ENCODE measurements around the gene CHID1. TPM values are rescaled to one million over a fixed set of nuclear protein-coding genes. Genes with fewer than 3 reads are reported as not detected.
A peak's percentile ranks its signal among the peaks of the same experiment; 100 is the strongest.

Gene CHID1
- total and polyA plus RNA-seq, 2 donors: 17.8 to 35.7 TPM

DNA sequence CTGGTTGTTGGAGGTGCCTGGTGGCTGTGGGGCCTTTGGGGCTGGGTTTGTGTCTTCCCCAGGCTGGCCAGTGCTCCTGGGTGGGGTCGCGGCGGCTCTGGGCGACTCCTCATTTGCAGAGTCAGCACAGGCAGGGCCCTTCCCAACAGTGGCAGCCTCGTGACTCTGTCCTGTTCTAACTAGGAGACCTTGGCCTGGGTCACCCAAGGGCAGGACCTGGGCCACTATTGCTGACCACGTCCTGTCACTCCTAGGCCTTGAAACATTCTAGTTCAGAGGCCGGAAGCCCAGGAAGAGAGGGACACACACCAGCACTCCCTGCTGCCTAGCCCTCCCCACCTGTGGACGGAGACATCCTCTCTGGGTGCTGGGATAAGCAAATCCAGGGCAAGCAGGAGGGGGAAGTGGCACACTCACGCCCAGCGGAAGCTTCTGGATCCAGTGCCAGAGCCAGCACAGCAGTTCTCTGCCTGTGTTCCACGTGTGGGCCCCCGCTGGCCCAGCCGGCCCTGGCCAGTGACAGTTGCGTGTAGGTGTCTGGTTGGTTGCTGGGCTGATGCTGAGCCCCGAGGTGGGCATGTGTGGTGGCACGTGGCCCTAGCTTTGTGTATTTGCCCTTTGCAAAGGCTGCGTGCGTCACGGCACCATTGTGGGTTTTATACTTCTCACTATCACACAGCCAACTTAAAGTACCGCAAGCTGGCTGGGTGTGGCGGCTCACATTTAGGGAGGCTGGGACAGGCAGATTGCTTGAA lies 4.3 kb upstream of the CHID1 start:
- Histone ChIP-seq H3K27me3 (ENCODE audit: control insufficient read depth in 2 of 2, insufficient read depth in 1 of 2, low read length in 1 of 2) (peaks cover 0 to 3% of the 10 kb centered on the region in 2 donors), H3K4me1 (ENCODE audit: control insufficient read depth in 2 of 2, insufficient read depth in 2 of 2, low read length in 2 of 2) (peaks cover 7 to 11% of the 10 kb centered on the region in 2 donors), H3K9me3 (ENCODE audit: control insufficient read depth in 2 of 2, insufficient read depth in 1 of 2, low read length in 1 of 2) (no peaks in the 10 kb centered on the region), H3K27ac (ENCODE audit: low read depth in 1 of 2, low read length in 1 of 2) (no peak overlapping the region), H3K36me3 (ENCODE audit: control insufficient read depth in 2 of 2, insufficient read depth in 2 of 2, low read length in 1 of 2) (no peaks in the 10 kb centered on the region), H3K4me3 (ENCODE audit: low read length in 2 of 2) (no peak overlapping the region)
- WGBS: 95% methylated on average over 21 of the region's 21 CpGs
- DNase-seq (ENCODE audit: low read depth in 6 of 9, low spot score in 9 of 9): no peak

DNA sequence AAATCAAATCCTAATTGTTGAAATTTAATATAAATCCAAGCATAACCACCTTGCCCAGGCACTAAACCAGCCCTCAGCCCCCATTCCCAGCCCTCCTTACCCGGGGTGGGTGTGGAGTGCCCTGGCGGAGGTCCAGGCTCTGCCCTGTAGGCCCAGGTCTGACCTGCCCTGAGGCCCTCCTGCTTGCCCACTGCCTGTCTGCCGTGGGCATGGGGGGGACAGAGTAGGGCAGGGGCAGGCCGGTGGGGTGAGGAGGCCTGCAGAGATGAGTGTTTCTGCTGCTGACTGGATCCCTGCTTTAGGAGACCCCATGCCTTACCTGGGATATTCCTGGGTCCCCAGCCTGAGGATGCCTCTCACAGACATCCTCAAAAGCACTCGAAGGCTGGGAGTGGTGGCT lies 3.6 kb upstream of the CHID1 start:
- Histone ChIP-seq H3K9me3 (ENCODE audit: control insufficient read depth in 2 of 2, insufficient read depth in 1 of 2, low read length in 1 of 2) (no peaks in the 10 kb centered on the region), H3K27me3 (ENCODE audit: control insufficient read depth in 2 of 2, insufficient read depth in 1 of 2, low read length in 1 of 2) (peaks cover 0 to 3% of the 10 kb centered on the region in 2 donors), H3K4me3 (ENCODE audit: low read length in 2 of 2) (no peak overlapping the region), H3K4me1 (ENCODE audit: control insufficient read depth in 2 of 2, insufficient read depth in 2 of 2, low read length in 2 of 2) (peaks cover 12 to 15% of the 10 kb centered on the region in 2 donors), H3K36me3 (ENCODE audit: control insufficient read depth in 2 of 2, insufficient read depth in 2 of 2, low read length in 1 of 2) (no peaks in the 10 kb centered on the region), H3K27ac (ENCODE audit: low read depth in 1 of 2, low read length in 1 of 2) (peak overlapping the region in 1 of 2 donors; percentile 5)
- no peak for DNase-seq (ENCODE audit: low read depth in 6 of 9, low spot score in 9 of 9)
- WGBS: 84% methylated on average over 5 of the region's 5 CpGs

DNA sequence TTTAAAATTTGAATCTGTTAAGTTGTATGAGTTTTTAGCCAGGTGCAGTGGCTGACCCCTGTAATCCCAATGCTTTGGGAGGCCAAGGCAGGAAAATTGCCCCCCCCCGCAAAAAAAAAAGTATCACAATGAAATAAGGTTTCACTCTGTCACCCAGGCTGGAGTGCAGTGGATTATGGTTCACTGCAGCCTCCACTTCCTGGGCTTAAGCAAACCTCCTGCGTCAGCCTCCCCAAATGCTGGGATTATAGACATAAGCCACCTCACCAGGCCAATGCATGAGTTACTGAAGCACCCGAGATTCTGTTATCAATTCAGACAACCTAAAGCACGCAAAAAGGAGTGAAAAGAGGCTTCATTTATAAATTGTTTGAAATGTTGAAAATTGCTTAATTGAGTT lies 2.4 kb upstream of the CHID1 start:
- Histone ChIP-seq H3K27me3 (ENCODE audit: control insufficient read depth in 2 of 2, insufficient read depth in 1 of 2, low read length in 1 of 2) (peaks cover 0 to 3% of the 10 kb centered on the region in 2 donors), H3K4me3 (ENCODE audit: low read length in 2 of 2) (no peak overlapping the region), H3K36me3 (ENCODE audit: control insufficient read depth in 2 of 2, insufficient read depth in 2 of 2, low read length in 1 of 2) (no peaks in the 10 kb centered on the region), H3K27ac (ENCODE audit: low read depth in 1 of 2, low read length in 1 of 2) (no peak overlapping the region), H3K4me1 (ENCODE audit: control insufficient read depth in 2 of 2, insufficient read depth in 2 of 2, low read length in 2 of 2) (peaks cover 13 to 15% of the 10 kb centered on the region in 2 donors), H3K9me3 (ENCODE audit: control insufficient read depth in 2 of 2, insufficient read depth in 1 of 2, low read length in 1 of 2) (no peaks in the 10 kb centered on the region)
- DNase-seq (ENCODE audit: low read depth in 6 of 9, low spot score in 9 of 9): no peak
- 97% methylated on average over 4 of the region's 4 CpGs for WGBS

DNA sequence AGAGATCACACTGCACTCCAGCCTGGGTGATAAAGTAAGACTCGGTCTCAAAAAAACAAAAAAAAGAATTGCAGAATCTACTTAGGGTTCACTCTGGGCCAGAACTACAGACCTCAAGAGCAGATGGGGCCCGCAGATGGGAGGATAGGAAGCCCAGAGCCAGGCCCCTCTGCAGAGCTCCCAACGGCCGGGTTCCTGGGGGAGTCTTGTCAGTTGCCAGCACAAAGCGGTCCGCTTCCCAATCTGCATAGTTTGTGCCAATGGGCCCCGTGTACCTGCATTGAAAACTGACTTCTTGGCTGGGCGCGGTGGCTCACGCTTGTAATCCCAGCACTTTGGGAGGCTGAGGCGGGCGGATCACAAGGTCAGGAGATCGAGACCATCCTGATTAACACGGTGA lies 1.7 kb upstream of the CHID1 start:
- Histone ChIP-seq H3K9me3 (ENCODE audit: control insufficient read depth in 2 of 2, insufficient read depth in 1 of 2, low read length in 1 of 2) (no peaks in the 10 kb centered on the region), H3K27ac (ENCODE audit: low read depth in 1 of 2, low read length in 1 of 2) (no peak overlapping the region), H3K36me3 (ENCODE audit: control insufficient read depth in 2 of 2, insufficient read depth in 2 of 2, low read length in 1 of 2) (peaks cover 0 to 4% of the 10 kb centered on the region in 2 donors)

GRCh38 chr11:911890-912219 lies 1.2 kb upstream of the CHID1 start:
- WGBS: 97% methylated on average over 11 of the region's 11 CpGs
- H3K27me3 ChIP-seq (ENCODE audit: control insufficient read depth in 2 of 2, insufficient read depth in 1 of 2, low read length in 1 of 2): peaks cover 0 to 3% of the 10 kb centered on the region in 2 donors
- peak overlapping the region in 1 of 2 donors; percentile 60 for H3K4me3 ChIP-seq (ENCODE audit: low read length in 2 of 2)
- no peak overlapping the region for H3K27ac ChIP-seq (ENCODE audit: low read depth in 1 of 2, low read length in 1 of 2)
- no peaks in the 10 kb centered on the region for H3K9me3 ChIP-seq (ENCODE audit: control insufficient read depth in 2 of 2, insufficient read depth in 1 of 2, low read length in 1 of 2)
- H3K36me3 ChIP-seq (ENCODE audit: control insufficient read depth in 2 of 2, insufficient read depth in 2 of 2, low read length in 1 of 2): peaks cover 0 to 4% of the 10 kb centered on the region in 2 donors
- peaks cover 15% of the 10 kb centered on the region in 2 donors for H3K4me1 ChIP-seq (ENCODE audit: control insufficient read depth in 2 of 2, insufficient read depth in 2 of 2, low read length in 2 of 2)
- no peak for DNase-seq (ENCODE audit: low read depth in 6 of 9, low spot score in 9 of 9)

More for the DNA sequence above, 1.7 kb upstream of the CHID1 start:
- peaks cover 15% of the 10 kb centered on the region in 2 donors for H3K4me1 ChIP-seq (ENCODE audit: control insufficient read depth in 2 of 2, insufficient read depth in 2 of 2, low read length in 2 of 2)
- 94% methylated on average over 14 of the region's 14 CpGs for WGBS
- no peak for DNase-seq (ENCODE audit: low read depth in 6 of 9, low spot score in 9 of 9)
- H3K4me3 ChIP-seq (ENCODE audit: low read length in 2 of 2): no peak overlapping the region
- peaks cover 0 to 3% of the 10 kb centered on the region in 2 donors for H3K27me3 ChIP-seq (ENCODE audit: control insufficient read depth in 2 of 2, insufficient read depth in 1 of 2, low read length in 1 of 2)

DNA sequence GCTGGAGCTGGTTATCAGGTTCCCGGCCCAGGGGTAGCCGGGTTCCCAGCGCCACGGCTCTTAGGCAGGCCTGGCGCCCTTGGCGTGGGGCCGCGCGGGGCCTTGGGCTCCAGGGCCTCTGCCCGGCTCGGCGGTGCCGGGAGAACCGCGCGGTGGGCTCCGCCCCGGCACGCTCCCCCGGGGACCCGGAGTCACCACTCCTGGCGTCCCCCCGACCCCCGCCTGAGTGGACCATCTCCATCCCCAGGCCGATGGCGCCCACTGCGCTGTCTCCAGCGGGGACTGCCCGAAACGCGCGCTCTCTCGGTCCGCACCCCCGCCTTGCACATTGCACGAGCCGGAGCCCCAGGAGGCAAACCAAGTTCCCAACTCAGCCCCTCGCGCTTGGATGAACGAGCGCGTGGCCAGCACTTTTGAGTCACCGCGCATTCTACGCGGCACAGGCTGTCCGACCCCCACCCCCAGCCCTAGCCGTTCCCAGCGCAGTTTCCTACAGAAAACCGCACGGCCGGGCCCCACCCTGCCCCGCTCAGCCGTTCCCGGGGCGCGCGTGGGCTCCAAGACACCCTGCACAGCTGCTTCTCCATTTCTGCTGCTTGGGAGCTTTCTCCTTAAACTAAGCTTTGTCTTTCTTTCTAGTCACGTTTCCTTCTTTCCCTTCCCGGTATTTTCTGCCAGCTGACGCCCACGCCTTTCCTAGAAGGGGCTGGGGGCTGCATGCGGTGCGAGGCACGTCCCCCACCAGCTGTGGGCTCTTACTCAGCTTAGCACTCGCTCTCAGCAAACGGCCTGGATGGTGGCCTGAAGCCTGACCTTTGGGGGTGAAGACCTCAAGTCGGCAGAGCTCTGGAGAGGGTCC lies 650 bp upstream of the CHID1 start:
- WGBS: 3% methylated on average over 68 of the region's 68 CpGs
- H3K36me3 ChIP-seq (ENCODE audit: control insufficient read depth in 2 of 2, insufficient read depth in 2 of 2, low read length in 1 of 2): peaks cover 0 to 4% of the 10 kb centered on the region in 2 donors
- H3K27me3 ChIP-seq (ENCODE audit: control insufficient read depth in 2 of 2, insufficient read depth in 1 of 2, low read length in 1 of 2): peaks cover 0 to 3% of the 10 kb centered on the region in 2 donors
- H3K9me3 ChIP-seq (ENCODE audit: control insufficient read depth in 2 of 2, insufficient read depth in 1 of 2, low read length in 1 of 2): no peaks in the 10 kb centered on the region
- peak overlapping the region; percentile 53 to 74 for H3K27ac ChIP-seq (ENCODE audit: low read depth in 1 of 2, low read length in 1 of 2)
- peak in 1 of 9 donors; percentile 23 for DNase-seq (ENCODE audit: low read depth in 6 of 9, low spot score in 9 of 9)
- H3K4me3 ChIP-seq (ENCODE audit: low read length in 2 of 2): peak overlapping the region; percentile 60 to 62
- H3K4me1 ChIP-seq (ENCODE audit: control insufficient read depth in 2 of 2, insufficient read depth in 2 of 2, low read length in 2 of 2): peaks cover 15% of the 10 kb centered on the region in 2 donors

DNA sequence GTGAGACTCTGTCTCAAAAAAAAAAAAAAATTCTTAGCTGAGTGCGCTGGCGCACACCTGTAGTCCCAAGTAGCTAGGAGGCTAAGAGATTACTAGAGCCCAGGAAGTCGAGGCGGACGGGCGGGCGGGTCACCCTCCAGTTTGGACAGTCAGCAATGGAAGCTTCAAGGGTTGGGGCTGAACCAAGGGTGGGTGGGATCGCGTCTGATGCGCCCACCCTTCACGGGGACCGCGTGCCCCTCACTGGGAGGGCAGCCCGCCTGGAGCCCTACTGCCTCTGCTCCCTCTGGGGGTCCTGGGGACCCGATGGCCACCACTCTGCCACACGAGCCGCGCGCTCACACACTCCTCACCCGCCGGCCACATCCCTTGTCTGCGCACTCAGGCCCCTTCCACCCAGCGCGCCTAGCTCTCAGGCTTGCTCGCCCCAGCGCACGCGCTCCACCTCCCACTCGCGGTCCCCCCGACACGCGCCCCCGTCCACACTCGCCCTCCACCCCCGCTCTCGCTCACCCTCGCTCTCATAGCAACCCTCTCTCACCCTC lies 494 bp downstream of the CHID1 start:
- Histone ChIP-seq H3K4me3 (ENCODE audit: low read length in 2 of 2) (peak overlapping the region; percentile 62 to 66), H3K27me3 (ENCODE audit: control insufficient read depth in 2 of 2, insufficient read depth in 1 of 2, low read length in 1 of 2) (peaks cover 0 to 3% of the 10 kb centered on the region in 2 donors), H3K9me3 (ENCODE audit: control insufficient read depth in 2 of 2, insufficient read depth in 1 of 2, low read length in 1 of 2) (no peaks in the 10 kb centered on the region), H3K36me3 (ENCODE audit: control insufficient read depth in 2 of 2, insufficient read depth in 2 of 2, low read length in 1 of 2) (peaks cover 0 to 4% of the 10 kb centered on the region in 2 donors), H3K4me1 (ENCODE audit: control insufficient read depth in 2 of 2, insufficient read depth in 2 of 2, low read length in 2 of 2) (peaks cover 15% of the 10 kb centered on the region in 2 donors), H3K27ac (ENCODE audit: low read depth in 1 of 2, low read length in 1 of 2) (peak overlapping the region in 1 of 2 donors; percentile 44)
- WGBS: 4% methylated on average over 38 of the region's 38 CpGs
- no peak for DNase-seq (ENCODE audit: low read depth in 6 of 9, low spot score in 9 of 9)

DNA sequence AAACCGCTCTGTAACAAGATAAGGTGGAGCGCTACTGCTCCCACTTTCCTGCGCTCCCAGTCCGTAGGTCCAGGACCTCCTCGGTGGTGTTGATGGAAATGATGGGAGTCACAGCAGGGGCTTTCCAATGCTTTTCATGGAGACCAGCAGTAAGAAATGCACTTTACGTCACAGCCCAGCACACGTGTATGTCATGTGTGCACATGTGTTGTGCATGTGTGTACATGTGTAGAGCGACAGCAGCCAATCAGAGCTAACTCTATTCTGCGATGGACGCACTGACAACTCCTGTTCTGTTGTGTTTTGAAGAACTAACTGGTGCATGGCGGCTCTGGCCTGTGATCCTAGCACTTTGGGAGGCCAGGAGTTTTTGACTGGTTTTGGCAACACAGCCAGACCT lies 1.2 kb downstream of the CHID1 start:
- peaks cover 2 to 8% of the 10 kb centered on the region in 2 donors for H3K36me3 ChIP-seq (ENCODE audit: control insufficient read depth in 2 of 2, insufficient read depth in 2 of 2, low read length in 1 of 2)
- WGBS: 97% methylated on average over 11 of the region's 11 CpGs
- H3K4me1 ChIP-seq (ENCODE audit: control insufficient read depth in 2 of 2, insufficient read depth in 2 of 2, low read length in 2 of 2): peaks cover 15% of the 10 kb centered on the region in 2 donors
- no peak for DNase-seq (ENCODE audit: low read depth in 6 of 9, low spot score in 9 of 9)
- H3K9me3 ChIP-seq (ENCODE audit: control insufficient read depth in 2 of 2, insufficient read depth in 1 of 2, low read length in 1 of 2): no peaks in the 10 kb centered on the region
- no peak overlapping the region for H3K27ac ChIP-seq (ENCODE audit: low read depth in 1 of 2, low read length in 1 of 2)
- H3K4me3 ChIP-seq (ENCODE audit: low read length in 2 of 2): no peak overlapping the region
- peaks cover 0 to 3% of the 10 kb centered on the region in 2 donors for H3K27me3 ChIP-seq (ENCODE audit: control insufficient read depth in 2 of 2, insufficient read depth in 1 of 2, low read length in 1 of 2)

- no peaks in the 10 kb centered on the region for H3K9me3 ChIP-seq (ENCODE audit: control insufficient read depth in 2 of 2, insufficient read depth in 1 of 2, low read length in 1 of 2)
- H3K36me3 ChIP-seq (ENCODE audit: control insufficient read depth in 2 of 2, insufficient read depth in 2 of 2, low read length in 1 of 2): peaks cover 11 to 18% of the 10 kb centered on the region in 2 donors
- peaks cover 15% of the 10 kb centered on the region in 2 donors for H3K4me1 ChIP-seq (ENCODE audit: control insufficient read depth in 2 of 2, insufficient read depth in 2 of 2, low read length in 2 of 2)
- H3K27me3 ChIP-seq (ENCODE audit: control insufficient read depth in 2 of 2, insufficient read depth in 1 of 2, low read length in 1 of 2): peaks cover 0 to 3% of the 10 kb centered on the region in 2 donors
- no peak for DNase-seq (ENCODE audit: low read depth in 6 of 9, low spot score in 9 of 9)
- WGBS: 98% methylated on average over 5 of the region's 5 CpGs
- no peak overlapping the region for H3K27ac ChIP-seq (ENCODE audit: low read depth in 1 of 2, low read length in 1 of 2)
- H3K4me3 ChIP-seq (ENCODE audit: low read length in 2 of 2): no peak overlapping the region
Observed at GRCh38 chr11:908273-908672, 2.3 kb downstream of the CHID1 start.
